IMR-90 (cell line): ENCODE results near the gene KDM8. TPM values are rescaled to one million over a fixed set of nuclear protein-coding genes. Genes with fewer than 3 reads are reported as not detected.

Experiments used
- ATAC-seq: fragments of 200-7000 bp; cut with Tn5 transposase; 2 replicates; pipeline ENCODE4 v1.9.1; 2020; ENCODE audit warnings: low read depth, mild to moderate bottlenecking, moderate library complexity
- BruUV-seq: library from RNA; stranded (reverse); fragments of 400-500 nt; replicated peaks from 2 replicates; lab custom pipeline; 2021; lab: Mats Ljungman, UMichigan
- CTCF ChIA-PET: fragments of 300-600 bp; formaldehyde crosslinking; extraction: SDS; loops from one replicate; lab custom pipeline; 2021; ENCODE audit warnings: antibody characterized with exemption; lab: Yijun Ruan, JAX
- POLR2A ChIA-PET: fragments of 300-600 bp; sonication (Branson Sonifier 250); formaldehyde crosslinking; loops from one replicate; lab custom pipeline; 2022; ENCODE audit warnings: antibody characterized with exemption; ENCODE audit not compliant: unreplicated experiment; lab: Charles Lee
- DNase-seq: peaks from one replicate; pipeline ENCODE4 v3.0.0; 2013
- H2AFZ ChIP-seq: replicated peaks from 2 replicates; pipeline ENCODE3; 2013; ENCODE audit warnings: low read length, mild to moderate bottlenecking; ENCODE audit not compliant: poor library complexity
- H2AK5ac ChIP-seq: 2 replicates; pipeline ENCODE4 v1.6.1; 2013; ENCODE audit warnings: low read depth, low read length, inconsistent platforms
- H2AK9ac ChIP-seq: replicated peaks from 2 replicates; pipeline ENCODE3; 2013; ENCODE audit warnings: mild to moderate bottlenecking, low read depth, low read length, moderate library complexity; ENCODE audit not compliant: poor library complexity
- H2BK120ac ChIP-seq: 2 replicates; pipeline ENCODE4 v1.6.1; 2013; ENCODE audit warnings: low read depth, low read length, inconsistent platforms
- H2BK15ac ChIP-seq: 3 replicates; pipeline ENCODE4 v1.6.1; 2013; ENCODE audit warnings: low read depth, low read length, inconsistent platforms
- H2BK20ac ChIP-seq: 2 replicates; pipeline ENCODE4 v1.6.1; 2013; ENCODE audit warnings: low read depth, mild to moderate bottlenecking, inconsistent platforms, low read length, moderate library complexity
- H2BK5ac ChIP-seq: 2 replicates; pipeline ENCODE4 v1.6.1; 2013; ENCODE audit warnings: mild to moderate bottlenecking, low read depth, low read length, inconsistent platforms; ENCODE audit not compliant: poor library complexity, severe bottlenecking
- H3K14ac ChIP-seq: replicated peaks from 2 replicates; pipeline ENCODE4 v1.6.1; 2013; ENCODE audit warnings: low read depth, low read length, inconsistent platforms
- H3K18ac ChIP-seq: 2 replicates; pipeline ENCODE4 v1.6.1; 2013; ENCODE audit warnings: low read depth, low read length, control low read depth
- H3K23ac ChIP-seq: 2 replicates; pipeline ENCODE4 v1.6.1; 2013; ENCODE audit warnings: low read depth, low read length, inconsistent platforms
- H3K27ac ChIP-seq: 2 replicates; pipeline ENCODE4 v1.5.1; 2013; ENCODE audit warnings: mild to moderate bottlenecking, control low read depth, low read length; ENCODE audit not compliant: insufficient read depth
- H3K27me3 ChIP-seq: 2 replicates; pipeline ENCODE4 v1.6.1; 2013; ENCODE audit warnings: low read length; ENCODE audit not compliant: control insufficient read depth, insufficient read depth
- H3K36me3 ChIP-seq: 2 replicates; pipeline ENCODE4 v1.6.1; 2013; ENCODE audit warnings: low read length, mixed read lengths; ENCODE audit not compliant: control insufficient read depth, insufficient read depth
- H3K4ac ChIP-seq: 2 replicates; pipeline ENCODE4 v1.6.1; 2013; ENCODE audit warnings: low read depth, low read length, inconsistent platforms
- H3K4me1 ChIP-seq: 2 replicates; pipeline ENCODE4 v1.6.1; 2013; ENCODE audit warnings: low read length, mixed read lengths; ENCODE audit not compliant: control insufficient read depth, insufficient read depth
- H3K4me2 ChIP-seq: 2 replicates; pipeline ENCODE4 v1.6.1; 2013; ENCODE audit warnings: low read depth, mild to moderate bottlenecking, control low read depth, low read length, moderate library complexity
- H3K4me3 ChIP-seq: 2 replicates; pipeline ENCODE4 v1.5.1; 2013; ENCODE audit warnings: low read depth, mild to moderate bottlenecking, control low read depth, low read length, moderate library complexity; ENCODE audit not compliant: insufficient read depth
- H3K56ac ChIP-seq: 2 replicates; pipeline ENCODE4 v1.6.1; 2013; ENCODE audit warnings: low read length, inconsistent platforms; ENCODE audit not compliant: insufficient read depth; ENCODE audit errors: extremely low read depth
- H3K79me1 ChIP-seq, 2 experiments: 2 replicates each; pipeline ENCODE4 v1.6.1; 2013; ENCODE audit warnings: low read length in 2 of 2, inconsistent platforms in 1 of 2, low read depth in 1 of 2
- H3K9ac ChIP-seq: 2 replicates; pipeline ENCODE4 v1.6.1; 2013; ENCODE audit warnings: low read depth, low read length, control low read depth
- H3K9me1 ChIP-seq: 2 replicates; pipeline ENCODE4 v1.6.1; 2013; ENCODE audit warnings: low read length, inconsistent platforms; ENCODE audit not compliant: insufficient read depth
- H3K9me3 ChIP-seq: 2 replicates; pipeline ENCODE4 v1.6.1; 2013; ENCODE audit warnings: low read length; ENCODE audit not compliant: control insufficient read depth, insufficient read depth
- H4K20me1 ChIP-seq: 2 replicates; pipeline ENCODE4 v1.6.1; 2013; ENCODE audit warnings: low read length, inconsistent platforms; ENCODE audit not compliant: insufficient read depth
- H4K5ac ChIP-seq: 2 replicates; pipeline ENCODE4 v1.6.1; 2013; ENCODE audit warnings: mild to moderate bottlenecking, low read depth, low read length, control low read depth
- H4K8ac ChIP-seq, 2 experiments: 2 replicates each; pipeline ENCODE4 v1.6.1; 2013; ENCODE audit warnings: low read depth in 2 of 2, low read length in 2 of 2, control low read depth in 1 of 2, inconsistent platforms in 1 of 2
- H4K91ac ChIP-seq: 2 replicates; pipeline ENCODE4 v1.6.1; 2013; ENCODE audit warnings: low read depth, low read length, inconsistent platforms; ENCODE audit not compliant: insufficient read depth
- CEBPB ChIP-seq: IDR thresholded peaks from 2 replicates; pipeline ENCODE4 v1.6.1; 2012; ENCODE audit warnings: low read depth, low read length, improper control_type of control experiment
- POLR2A ChIP-seq: IDR thresholded peaks from 2 replicates; pipeline ENCODE4 v1.6.1; 2012; ENCODE audit warnings: mild to moderate bottlenecking, low read depth, low read length
- RCOR1 ChIP-seq: IDR thresholded peaks from 2 replicates; pipeline ENCODE4 v1.6.1; 2012; ENCODE audit warnings: mild to moderate bottlenecking, low read length, improper control_type of control experiment; ENCODE audit not compliant: insufficient replicate concordance
- USF2 ChIP-seq: fragments of 150-350 bp; IDR thresholded peaks from 2 replicates; pipeline ENCODE4 v1.6.1; 2017; ENCODE audit warnings: mild to moderate bottlenecking, antibody characterized with exemption, low read length, low read depth
- WGBS, 2 experiments: methylation state at CpG; one replicate each; pipeline versions ENCODE4 v1.1.5 to v1.1.7; 2013; ENCODE audit warnings: missing lambda C conversion rate in 2 of 2; ENCODE audit not compliant: insufficient read length in 1 of 2; ENCODE audit errors: extremely low coverage in 2 of 2; 5-methylcytosine and 5-hydroxymethylcytosine counted together
- dilution Hi-C: fragments of 300-500 bp; cut with HindIII; formaldehyde crosslinking; loops from one replicate; pipeline ENCODE4 v1.14.3; 2018; ENCODE audit warnings: low sequenced_read_pairs; ENCODE audit not compliant: unreplicated experiment
- in situ Hi-C: fragments of 300-500 bp; cut with MboI; formaldehyde crosslinking; loops from 3 replicates; pipeline ENCODE4 v1.14.3; 2019; ENCODE audit warnings: low sequenced_read_pairs, inconsistent platforms, mixed read lengths
- intact Hi-C: fragments of 100-400 bp; cut with micrococcal nuclease; formaldehyde crosslinking; loops from 2 replicates; pipeline ENCODE4 v1.10.0; 2022
- polyA plus RNA-seq, 3 experiments: library from polyadenylated mRNA; depleted of rRNA; stranded (reverse); fragments of >200 nt; gene quantifications; 2 replicates each; pipeline ENCODE4 v1.2.3, GENCODE V29; 2012; ENCODE audit warnings: low replicate concordance in 1 of 3
- total RNA-seq: library from RNA; depleted of rRNA; stranded (reverse); fragments of >200 nt; gene quantifications from 2 replicates; pipeline ENCODE4 v1.2.3, GENCODE V29; 2012

Gene KDM8
- total and polyA plus RNA-seq, 2 of the 4 experiments (the other 2 are of a cell fraction): 3.2 to 3.8 TPM

- Histone ChIP-seq H3K9me3 (0 out of 2 replicates have a peak, but pooled peaks cover 3% of the 10 kb centered on the region), H2BK120ac (no peak overlapping the region), H3K18ac (no peak overlapping the region), H3K9me1 (no peaks in the 10 kb centered on the region), H3K9ac (no peak overlapping the region), H4K91ac (no peak overlapping the region), H4K8ac (no peak overlapping the region), H4K20me1 (no peaks in the 10 kb centered on the region), H4K5ac (no peak overlapping the region), H2AK9ac (no peak overlapping the region), H3K36me3 (no peaks in the 10 kb centered on the region), H3K14ac (no peak overlapping the region), H3K27ac (no peak overlapping the region), H2BK5ac (no peak overlapping the region), H2BK20ac (no peak overlapping the region), H2AK5ac (no peak overlapping the region), H3K4me1 (no peaks in the 10 kb centered on the region), H2AFZ (no peak overlapping the region), H3K79me1 (no peaks in the 10 kb centered on the region), H3K4ac (no peak overlapping the region), H3K4me2 (no peak overlapping the region), H3K4me3 (no peak overlapping the region), H3K23ac (no peak overlapping the region), H2BK15ac (no peak overlapping the region), H3K27me3 (no peaks in the 10 kb centered on the region), H3K56ac (no peak overlapping the region)
- TF ChIP-seq POLR2A: no peak
- no peak for TF ChIP-seq CEBPB
- no peak for TF ChIP-seq USF2
- TF ChIP-seq RCOR1: no peak
- ATAC-seq (no peak), DNase-seq (no peak)
- whole genome bisulfite sequencing, 2 experiments: no CpG with 5 or more reads among the region's 8 CpGs
- ChIA-PET CTCF (interaction anchor here (0.6 to 1.3 kb wide), 3 partner anchors 9 to 232 kb away, joined by 3 to 9 read pairs (median 5); no protein-coding TSS in a partner anchor), POLR2A (no interaction called here)
- in situ Hi-C loops (no loop called here), intact Hi-C loops (no loop called here), dilution Hi-C loops (no loop called here)
- BruUV-seq: no TSS peak
These were observed 34.5 kb upstream of the KDM8 start for GRCh38 chr16:27168790-27169189.
